GM21526 (cell line): Measurements from ENCODE around the gene C17orf50.
A peak's percentile ranks its signal among the peaks of the same experiment; 100 is the strongest.

ENCODE experiments used
- ATAC-seq: cut with Tn5 transposase; IDR thresholded peaks from one replicate; pipeline ENCODE4 v1.9.1; 2021; ENCODE audit warnings: moderate library complexity; ENCODE audit not compliant: unreplicated experiment, low FRiP score

Gene C17orf50

GRCh38 chr17:35808962-35809854 is 48.5 kb downstream of the C17orf50 start, which contains the start of gene TAF15:
Gene TAF15 (plus strand): TSS chr17:35809484. CDS start chr17:35809570, 86 bp downstream.
- ATAC-seq, result peak; percentile 86

- ATAC-seq, result peak; percentile 5
These were observed 49.3 kb downstream of the C17orf50 start for GRCh38 chr17:35809855-35810461.

- ATAC-seq, result no peak
These were observed 51.1 kb downstream of the C17orf50 start for GRCh38 chr17:35811759-35812158.

- ATAC-seq, result no peak
These were observed 51.8 kb downstream of the C17orf50 start for GRCh38 chr17:35812456-35812855.
